Measurements from ENCODE around the gene SLC35E2B. TPM values are rescaled to one million over a fixed set of nuclear protein-coding genes. Genes with fewer than 3 reads are reported as not detected.
A peak's percentile ranks its signal among the peaks of the same experiment; 100 is the strongest.
"Not testable (repeated sequence)": the region's sequence is repeated elsewhere in the genome, so short reads cannot be mapped to it uniquely, and the experiment has no call there.

The SLC35E2B gene
- total RNA-seq, 2 experiments from 2014 or later = 39.6 to 40.7 TPM

- CTCF ChIA-PET; POLR2A ChIA-PET; DNase-seq; H3K36me3 Mint-ChIP-seq (ENCODE audit: low read depth); H3K27ac Mint-ChIP-seq; H3K9me3 Mint-ChIP-seq (ENCODE audit: insufficient read depth); H3K27me3 Mint-ChIP-seq (ENCODE audit: low read depth); H3K4me3 Mint-ChIP-seq; H3K4me1 Mint-ChIP-seq (ENCODE audit: low read depth); ATAC-seq: not testable (repeated sequence)
Observed at GRCh38 chr1:1699061-1699460, 6.5 kb upstream of the SLC35E2B start.

GRCh38 chr1:1697358-1698183 is 5.0 kb upstream of the SLC35E2B start:
- H3K9me3 Mint-ChIP-seq (ENCODE audit: insufficient read depth); CTCF ChIA-PET; H3K27ac Mint-ChIP-seq; POLR2A ChIA-PET; H3K4me3 Mint-ChIP-seq; H3K36me3 Mint-ChIP-seq (ENCODE audit: low read depth); H3K27me3 Mint-ChIP-seq (ENCODE audit: low read depth); H3K4me1 Mint-ChIP-seq (ENCODE audit: low read depth); ATAC-seq; DNase-seq: not testable (repeated sequence)

- H3K4me1 Mint-ChIP-seq (ENCODE audit: low read depth); H3K27ac Mint-ChIP-seq; POLR2A ChIA-PET; DNase-seq; H3K9me3 Mint-ChIP-seq (ENCODE audit: insufficient read depth); H3K27me3 Mint-ChIP-seq (ENCODE audit: low read depth); ATAC-seq; CTCF ChIA-PET; H3K4me3 Mint-ChIP-seq; H3K36me3 Mint-ChIP-seq (ENCODE audit: low read depth): not testable (repeated sequence)
Observed at GRCh38 chr1:1696431-1697357, 4.1 kb upstream of the SLC35E2B start.

GRCh38 chr1:1692324-1692713 is 276 bp downstream of the SLC35E2B start:
- DNase-seq (peak; percentile 80), ATAC-seq (peak; percentile 74)
- H3K4me1 Mint-ChIP-seq (ENCODE audit: low read depth); H3K27me3 Mint-ChIP-seq (ENCODE audit: low read depth); CTCF ChIA-PET; POLR2A ChIA-PET; H3K9me3 Mint-ChIP-seq (ENCODE audit: insufficient read depth): not testable (repeated sequence)
- H3K27ac Mint-ChIP-seq = peak overlapping the region; percentile 46
- peaks cover 12% of the 10 kb centered on the region for H3K36me3 Mint-ChIP-seq (ENCODE audit: low read depth)
- H3K4me3 Mint-ChIP-seq = peak overlapping the region; percentile 73

- H3K27ac Mint-ChIP-seq; ATAC-seq; H3K27me3 Mint-ChIP-seq (ENCODE audit: low read depth); CTCF ChIA-PET; H3K9me3 Mint-ChIP-seq (ENCODE audit: insufficient read depth); H3K4me3 Mint-ChIP-seq; POLR2A ChIA-PET; DNase-seq; H3K4me1 Mint-ChIP-seq (ENCODE audit: low read depth): not testable (repeated sequence)
- H3K36me3 Mint-ChIP-seq (ENCODE audit: low read depth) = peaks cover 12% of the 10 kb centered on the region
Observed at GRCh38 chr1:1691443-1691842, 1.2 kb downstream of the SLC35E2B start.

- H3K27me3 Mint-ChIP-seq (ENCODE audit: low read depth); H3K27ac Mint-ChIP-seq; H3K4me1 Mint-ChIP-seq (ENCODE audit: low read depth); POLR2A ChIA-PET; H3K4me3 Mint-ChIP-seq; H3K9me3 Mint-ChIP-seq (ENCODE audit: insufficient read depth); DNase-seq; ATAC-seq: not testable (repeated sequence)
- H3K36me3 Mint-ChIP-seq (ENCODE audit: low read depth) = peaks cover 14% of the 10 kb centered on the region
- CTCF ChIA-PET = interaction anchor here (1.2 kb wide), 1 partner anchor 11 kb away, joined by 3 read pairs; no protein-coding TSS in a partner anchor
Observed at GRCh38 chr1:1689526-1689925, 3.1 kb downstream of the SLC35E2B start.

- Mint-ChIP-seq H3K4me3 (no peak overlapping the region), H3K27ac (no peak overlapping the region), H3K9me3 (ENCODE audit: insufficient read depth) (no peaks in the 10 kb centered on the region), H3K36me3 (ENCODE audit: low read depth) (peaks cover 18% of the 10 kb centered on the region), H3K27me3 (ENCODE audit: low read depth) (no peaks in the 10 kb centered on the region), H3K4me1 (ENCODE audit: low read depth) (peaks cover 7% of the 10 kb centered on the region)
- CTCF ChIA-PET = no interaction called here
- POLR2A ChIA-PET = no interaction called here
- DNase-seq = peak; percentile 5
- ATAC-seq = no peak
Observed at GRCh38 chr1:1687846-1688245, 4.7 kb downstream of the SLC35E2B start.

GRCh38 chr1:1684031-1684681 is 8.4 kb downstream of the SLC35E2B start:
- H3K4me3 Mint-ChIP-seq = no peak overlapping the region
- CTCF ChIA-PET = no interaction called here
- no peak for DNase-seq

GRCh38 chr1:1683104-1683905 is 9.3 kb downstream of the SLC35E2B start:
- Mint-ChIP-seq H3K36me3 (ENCODE audit: low read depth) (peaks cover 11% of the 10 kb centered on the region), H3K9me3 (ENCODE audit: insufficient read depth) (no peaks in the 10 kb centered on the region), H3K4me3 (no peak overlapping the region), H3K27ac (peak overlapping the region; percentile 20), H3K4me1 (ENCODE audit: low read depth) (peaks cover 14% of the 10 kb centered on the region), H3K27me3 (ENCODE audit: low read depth) (no peaks in the 10 kb centered on the region)
- ChIA-PET POLR2A (interaction anchor here (0.6 kb wide), 1 partner anchor 31 kb away, joined by 4 read pairs; no protein-coding TSS in a partner anchor), CTCF (no interaction called here)
- peak; percentile 17 for DNase-seq
- ATAC-seq = no peak

More at GRCh38 chr1:1684031-1684681, 8.4 kb downstream of the SLC35E2B start:
- no peaks in the 10 kb centered on the region for H3K9me3 Mint-ChIP-seq (ENCODE audit: insufficient read depth)
- POLR2A ChIA-PET = no interaction called here
- H3K4me1 Mint-ChIP-seq (ENCODE audit: low read depth) = peaks cover 10% of the 10 kb centered on the region
- H3K27me3 Mint-ChIP-seq (ENCODE audit: low read depth) = no peaks in the 10 kb centered on the region
- H3K36me3 Mint-ChIP-seq (ENCODE audit: low read depth) = peaks cover 15% of the 10 kb centered on the region
- no peak for ATAC-seq
- H3K27ac Mint-ChIP-seq = no peak overlapping the region

- no peaks in the 10 kb centered on the region for H3K27me3 Mint-ChIP-seq (ENCODE audit: low read depth)
- ChIA-PET POLR2A (interaction anchor here (1.1 kb wide), 1 partner anchor 44 kb away, joined by 3 read pairs; the partner anchor contains the start of gene CDK11A), CTCF (no interaction called here)
- H3K36me3 Mint-ChIP-seq (ENCODE audit: low read depth) = peaks cover 16% of the 10 kb centered on the region
- DNase-seq (peak; percentile 8), ATAC-seq (no peak)
- H3K27ac Mint-ChIP-seq = no peak overlapping the region
- H3K4me1 Mint-ChIP-seq (ENCODE audit: low read depth) = peaks cover 27% of the 10 kb centered on the region
- H3K4me3 Mint-ChIP-seq = no peak overlapping the region
- H3K9me3 Mint-ChIP-seq (ENCODE audit: insufficient read depth) = no peaks in the 10 kb centered on the region
Observed at GRCh38 chr1:1680912-1681273, 11.7 kb downstream of the SLC35E2B start.

Measured in activated CD8-positive, alpha-beta T cell treated with anti-CD3 and anti-CD28 coated beads, Interleukin-2, amount 10 ng/mL, durations not matched to agents 7 days and 5 days (primary cell).